A673 (cell line): ENCODE results near the gene PDGFD.

Experiments used
- EZH2 ChIP-seq: fragments of 200-600 bp; sonication (generic); IDR thresholded peaks from 2 replicates; pipeline ENCODE4 v1.6.1; 2017; ENCODE audit warnings: borderline replicate concordance, low read depth, mild to moderate bottlenecking, mixed read lengths, antibody characterized with exemption, low read length; ENCODE audit not compliant: poor library complexity, severe bottlenecking
- TF ChIP-seq, protein P1 (sequence below): fragments of 300-800, 200-600 bp; sonication (generic); conservative IDR thresholded peaks from 2 replicates; pipeline ENCODE4 v1.5.1; 2017; ENCODE audit warnings: low read depth, mild to moderate bottlenecking, antibody characterized with exemption, low read length, moderate library complexity, mixed read lengths

DNA sequence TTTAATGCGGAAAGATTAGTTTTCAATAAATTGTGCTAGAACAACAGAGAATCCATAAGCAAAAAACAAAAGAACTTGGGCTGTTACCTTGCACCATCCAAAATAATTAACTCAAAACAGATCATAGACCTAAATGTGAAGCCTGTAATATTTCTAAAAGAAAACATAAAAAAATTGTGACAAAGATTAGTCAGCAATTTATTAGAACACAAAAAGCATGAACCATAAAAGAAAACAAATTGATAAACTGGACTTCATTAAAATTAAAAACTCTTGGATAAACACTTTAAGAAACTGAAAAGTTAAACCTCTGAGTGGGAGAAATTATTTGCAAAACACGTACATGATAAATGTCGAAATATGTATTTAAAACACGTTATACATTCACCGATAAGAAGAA lies 106.0 kb downstream of the PDGFD start:
- TF ChIP-seq, protein P1, sequence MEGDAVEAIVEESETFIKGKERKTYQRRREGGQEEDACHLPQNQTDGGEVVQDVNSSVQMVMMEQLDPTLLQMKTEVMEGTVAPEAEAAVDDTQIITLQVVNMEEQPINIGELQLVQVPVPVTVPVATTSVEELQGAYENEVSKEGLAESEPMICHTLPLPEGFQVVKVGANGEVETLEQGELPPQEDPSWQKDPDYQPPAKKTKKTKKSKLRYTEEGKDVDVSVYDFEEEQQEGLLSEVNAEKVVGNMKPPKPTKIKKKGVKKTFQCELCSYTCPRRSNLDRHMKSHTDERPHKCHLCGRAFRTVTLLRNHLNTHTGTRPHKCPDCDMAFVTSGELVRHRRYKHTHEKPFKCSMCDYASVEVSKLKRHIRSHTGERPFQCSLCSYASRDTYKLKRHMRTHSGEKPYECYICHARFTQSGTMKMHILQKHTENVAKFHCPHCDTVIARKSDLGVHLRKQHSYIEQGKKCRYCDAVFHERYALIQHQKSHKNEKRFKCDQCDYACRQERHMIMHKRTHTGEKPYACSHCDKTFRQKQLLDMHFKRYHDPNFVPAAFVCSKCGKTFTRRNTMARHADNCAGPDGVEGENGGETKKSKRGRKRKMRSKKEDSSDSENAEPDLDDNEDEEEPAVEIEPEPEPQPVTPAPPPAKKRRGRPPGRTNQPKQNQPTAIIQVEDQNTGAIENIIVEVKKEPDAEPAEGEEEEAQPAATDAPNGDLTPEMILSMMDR: no peak
- no peak for TF ChIP-seq EZH2
